HepG2 (cell line): Measurements from ENCODE around the gene CD7. TPM values are rescaled to one million over a fixed set of nuclear protein-coding genes. Genes with fewer than 3 reads are reported as not detected.

ENCODE experiments used
- CCAR2 ChIP-seq: fragments of 200-400 bp; formaldehyde crosslinking; optimal IDR thresholded peaks from 2 replicates; pipeline ENCODE3; 2018; ENCODE audit warnings: low read depth, mild to moderate bottlenecking, low read length, moderate library complexity
- DPF2 ChIP-seq: sonication (generic); formaldehyde crosslinking; IDR thresholded peaks from 2 replicates; pipeline ENCODE4 v1.4.0; 2020; ENCODE audit warnings: mild to moderate bottlenecking, low read depth, missing genetic modification reagents, borderline replicate concordance
- FOXJ3 ChIP-seq: sonication (generic); formaldehyde crosslinking; IDR thresholded peaks from 2 replicates; pipeline ENCODE4 v1.4.0; 2020; ENCODE audit warnings: missing genetic modification reagents, mild to moderate bottlenecking, borderline replicate concordance
- HNF4G ChIP-seq, 2 experiments: sonication (generic) in 1 of 2; formaldehyde crosslinking in 1 of 2; IDR thresholded peaks; 2 replicates each; pipeline versions ENCODE4 v1.4.0 to v1.6.1; 2011 to 2020; ENCODE audit warnings: borderline replicate concordance in 2 of 2, low read depth in 2 of 2, mild to moderate bottlenecking in 2 of 2, low read length in 1 of 2, missing genetic modification reagents in 1 of 2, moderate library complexity in 1 of 2
- MXD4 ChIP-seq: IDR thresholded peaks from 2 replicates; pipeline ENCODE4 v1.6.1; 2016; ENCODE audit warnings: mild to moderate bottlenecking, missing biosample characterization, missing genetic modification reagents
- NCOA2 ChIP-seq: sonication (generic); formaldehyde crosslinking; IDR thresholded peaks from 2 replicates; pipeline ENCODE4 v1.8.0; 2022; ENCODE audit warnings: inconsistent platforms
- ZBTB1 ChIP-seq: sonication (generic); formaldehyde crosslinking; IDR thresholded peaks from 2 replicates; pipeline ENCODE4 v1.4.0; 2020; ENCODE audit warnings: missing genetic modification reagents, borderline replicate concordance
- ZFYVE20 ChIP-seq: sonication (generic); formaldehyde crosslinking; IDR thresholded peaks from 2 replicates; pipeline ENCODE4 v1.8.0; 2023; ENCODE audit warnings: low read depth, mild to moderate bottlenecking, moderate library complexity, missing genetic modification reagents, borderline replicate concordance
- ZMYM3 ChIP-seq: sonication (generic); formaldehyde crosslinking; IDR thresholded peaks from 2 replicates; pipeline ENCODE4 v1.5.1; 2020; ENCODE audit warnings: mild to moderate bottlenecking, missing genetic modification reagents
- ZNF230 ChIP-seq: sonication (generic); formaldehyde crosslinking; IDR thresholded peaks from 2 replicates; pipeline ENCODE4 v1.4.0; 2020; ENCODE audit warnings: mild to moderate bottlenecking, missing genetic modification reagents
- ZNF775 ChIP-seq: sonication (generic); formaldehyde crosslinking; IDR thresholded peaks from 2 replicates; pipeline ENCODE4 v1.4.0; 2020; ENCODE audit warnings: missing genetic modification reagents, mild to moderate bottlenecking, moderate library complexity, borderline replicate concordance
- polyA plus RNA-seq, 8 experiments: library from polyadenylated mRNA; depleted of rRNA in 3 of 8; stranded (reverse) in 7 of 8; unstranded in 1 of 8; fragments of >200 nt; fragmentation: Illumina TruSeq in 4 of 8; extraction: Trizol in 4 of 8; gene quantifications; 2 replicates each; pipeline versions ENCODE4 v1.2.1 to v1.2.3, GENCODE V29; 2011 to 2016; ENCODE audit warnings: low read depth in 4 of 8, missing spikeins in 1 of 8, mixed read lengths in 1 of 8; ENCODE audit not compliant: insufficient read depth in 1 of 8
- total RNA-seq, 5 experiments: library from RNA; depleted of rRNA; stranded (reverse); fragments of >200 nt; fragmentation: Illumina TruSeq; extraction: Trizol; gene quantifications; 2 replicates each; pipeline ENCODE4 v1.2.3, GENCODE V29; 2016; ENCODE audit warnings: low read depth in 1 of 5
- TF ChIP-seq, protein P1 (sequence below): sonication (generic); formaldehyde crosslinking; IDR thresholded peaks from 2 replicates; pipeline ENCODE4 v1.9.0; 2021; ENCODE audit warnings: mild to moderate bottlenecking, missing genetic modification reagents
- TF ChIP-seq, protein P2 (sequence below): sonication (generic); formaldehyde crosslinking; IDR thresholded peaks from 2 replicates; pipeline ENCODE4 v1.5.0; 2020; ENCODE audit warnings: mild to moderate bottlenecking, missing genetic modification reagents, borderline replicate concordance
- TF ChIP-seq, protein P3 (sequence below): IDR thresholded peaks from 2 replicates; pipeline ENCODE4 v1.6.1; 2012; ENCODE audit warnings: low read depth, low read length, improper control_type of control experiment

Gene CD7
- total and polyA plus RNA-seq, 2 of the 13 experiments (the other 11 are each of a cell fraction or from before 2014, with no cell fraction given) = 67.6 to 76.4 TPM

GRCh38 chr17:82346342-82347300 is 29.2 kb upstream of the CD7 start (continued):
- TF ChIP-seq DPF2 (CRISPR knock-in tag) (peak; percentile 86; the same call in 1 of the 2 replicates), ZFYVE20 (CRISPR knock-in tag) (no peak), HNF4G (IDR thresholded peaks at IDR 0.05; ENCODE audit: borderline replicate concordance, low read depth, low read length) (peak; percentile 67; the same call in 1 of the 2 replicates), HNF4G (CRISPR knock-in tag; IDR thresholded peaks at IDR 0.05; ENCODE audit: borderline replicate concordance, low read depth) (peak; percentile 74; the same call in 1 of the 2 replicates), NCOA2 (CRISPR knock-in tag) (peak; percentile 99), CCAR2 (no peak), ZBTB1 (CRISPR knock-in tag) (no peak), ZMYM3 (CRISPR knock-in tag) (peak; percentile 49; the same call in 1 of the 2 replicates), MXD4 (CRISPR knock-in tag) (peak; percentile 82), FOXJ3 (CRISPR knock-in tag) (peak; percentile 97), ZNF775 (CRISPR knock-in tag) (no peak), ZNF230 (CRISPR knock-in tag) (peak; percentile 90)
- TF ChIP-seq, protein P1, sequence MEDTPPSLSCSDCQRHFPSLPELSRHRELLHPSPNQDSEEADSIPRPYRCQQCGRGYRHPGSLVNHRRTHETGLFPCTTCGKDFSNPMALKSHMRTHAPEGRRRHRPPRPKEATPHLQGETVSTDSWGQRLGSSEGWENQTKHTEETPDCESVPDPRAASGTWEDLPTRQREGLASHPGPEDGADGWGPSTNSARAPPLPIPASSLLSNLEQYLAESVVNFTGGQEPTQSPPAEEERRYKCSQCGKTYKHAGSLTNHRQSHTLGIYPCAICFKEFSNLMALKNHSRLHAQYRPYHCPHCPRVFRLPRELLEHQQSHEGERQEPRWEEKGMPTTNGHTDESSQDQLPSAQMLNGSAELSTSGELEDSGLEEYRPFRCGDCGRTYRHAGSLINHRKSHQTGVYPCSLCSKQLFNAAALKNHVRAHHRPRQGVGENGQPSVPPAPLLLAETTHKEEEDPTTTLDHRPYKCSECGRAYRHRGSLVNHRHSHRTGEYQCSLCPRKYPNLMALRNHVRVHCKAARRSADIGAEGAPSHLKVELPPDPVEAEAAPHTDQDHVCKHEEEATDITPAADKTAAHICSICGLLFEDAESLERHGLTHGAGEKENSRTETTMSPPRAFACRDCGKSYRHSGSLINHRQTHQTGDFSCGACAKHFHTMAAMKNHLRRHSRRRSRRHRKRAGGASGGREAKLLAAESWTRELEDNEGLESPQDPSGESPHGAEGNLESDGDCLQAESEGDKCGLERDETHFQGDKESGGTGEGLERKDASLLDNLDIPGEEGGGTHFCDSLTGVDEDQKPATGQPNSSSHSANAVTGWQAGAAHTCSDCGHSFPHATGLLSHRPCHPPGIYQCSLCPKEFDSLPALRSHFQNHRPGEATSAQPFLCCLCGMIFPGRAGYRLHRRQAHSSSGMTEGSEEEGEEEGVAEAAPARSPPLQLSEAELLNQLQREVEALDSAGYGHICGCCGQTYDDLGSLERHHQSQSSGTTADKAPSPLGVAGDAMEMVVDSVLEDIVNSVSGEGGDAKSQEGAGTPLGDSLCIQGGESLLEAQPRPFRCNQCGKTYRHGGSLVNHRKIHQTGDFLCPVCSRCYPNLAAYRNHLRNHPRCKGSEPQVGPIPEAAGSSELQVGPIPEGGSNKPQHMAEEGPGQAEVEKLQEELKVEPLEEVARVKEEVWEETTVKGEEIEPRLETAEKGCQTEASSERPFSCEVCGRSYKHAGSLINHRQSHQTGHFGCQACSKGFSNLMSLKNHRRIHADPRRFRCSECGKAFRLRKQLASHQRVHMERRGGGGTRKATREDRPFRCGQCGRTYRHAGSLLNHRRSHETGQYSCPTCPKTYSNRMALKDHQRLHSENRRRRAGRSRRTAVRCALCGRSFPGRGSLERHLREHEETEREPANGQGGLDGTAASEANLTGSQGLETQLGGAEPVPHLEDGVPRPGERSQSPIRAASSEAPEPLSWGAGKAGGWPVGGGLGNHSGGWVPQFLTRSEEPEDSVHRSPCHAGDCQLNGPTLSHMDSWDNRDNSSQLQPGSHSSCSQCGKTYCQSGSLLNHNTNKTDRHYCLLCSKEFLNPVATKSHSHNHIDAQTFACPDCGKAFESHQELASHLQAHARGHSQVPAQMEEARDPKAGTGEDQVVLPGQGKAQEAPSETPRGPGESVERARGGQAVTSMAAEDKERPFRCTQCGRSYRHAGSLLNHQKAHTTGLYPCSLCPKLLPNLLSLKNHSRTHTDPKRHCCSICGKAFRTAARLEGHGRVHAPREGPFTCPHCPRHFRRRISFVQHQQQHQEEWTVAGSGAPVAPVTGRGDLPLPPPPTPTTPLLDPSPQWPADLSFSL (CRISPR knock-in tag) = no peak
- TF ChIP-seq, protein P2, sequence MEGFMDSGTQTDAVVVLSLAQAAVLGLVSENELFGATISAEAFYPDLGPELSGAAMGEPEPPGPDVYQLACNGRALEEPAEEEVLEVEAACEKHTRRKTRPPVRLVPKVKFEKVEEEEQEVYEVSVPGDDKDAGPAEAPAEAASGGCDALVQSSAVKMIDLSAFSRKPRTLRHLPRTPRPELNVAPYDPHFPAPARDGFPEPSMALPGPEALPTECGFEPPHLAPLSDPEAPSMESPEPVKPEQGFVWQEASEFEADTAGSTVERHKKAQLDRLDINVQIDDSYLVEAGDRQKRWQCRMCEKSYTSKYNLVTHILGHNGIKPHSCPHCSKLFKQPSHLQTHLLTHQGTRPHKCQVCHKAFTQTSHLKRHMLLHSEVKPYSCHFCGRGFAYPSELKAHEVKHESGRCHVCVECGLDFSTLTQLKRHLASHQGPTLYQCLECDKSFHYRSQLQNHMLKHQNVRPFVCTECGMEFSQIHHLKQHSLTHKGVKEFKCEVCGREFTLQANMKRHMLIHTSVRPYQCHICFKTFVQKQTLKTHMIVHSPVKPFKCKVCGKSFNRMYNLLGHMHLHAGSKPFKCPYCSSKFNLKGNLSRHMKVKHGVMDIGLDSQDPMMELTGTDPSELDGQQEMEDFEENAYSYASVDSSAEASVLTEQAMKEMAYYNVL (CRISPR knock-in tag) = peak; percentile 97
- TF ChIP-seq, protein P3, sequence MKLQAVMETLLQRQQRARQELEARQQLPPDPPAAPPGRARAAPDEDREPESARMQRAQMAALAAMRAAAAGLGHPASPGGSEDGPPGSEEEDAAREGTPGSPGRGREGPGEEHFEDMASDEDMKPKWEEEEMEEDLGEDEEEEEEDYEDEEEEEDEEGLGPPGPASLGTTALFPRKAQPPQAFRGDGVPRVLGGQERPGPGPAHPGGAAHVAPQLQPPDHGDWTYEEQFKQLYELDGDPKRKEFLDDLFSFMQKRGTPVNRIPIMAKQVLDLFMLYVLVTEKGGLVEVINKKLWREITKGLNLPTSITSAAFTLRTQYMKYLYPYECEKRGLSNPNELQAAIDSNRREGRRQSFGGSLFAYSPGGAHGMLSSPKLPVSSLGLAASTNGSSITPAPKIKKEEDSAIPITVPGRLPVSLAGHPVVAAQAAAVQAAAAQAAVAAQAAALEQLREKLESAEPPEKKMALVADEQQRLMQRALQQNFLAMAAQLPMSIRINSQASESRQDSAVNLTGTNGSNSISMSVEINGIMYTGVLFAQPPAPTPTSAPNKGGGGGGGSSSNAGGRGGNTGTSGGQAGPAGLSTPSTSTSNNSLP = peak; percentile 58; the same call in 1 of the 2 replicates
